ENCODE measurements around the gene STOM. TPM values are rescaled to one million over a fixed set of nuclear protein-coding genes. Genes with fewer than 3 reads are reported as not detected.

STOM gene
- total RNA-seq, 4 donors from 2014 or later = 78.2 to 195 (median 111) TPM

GRCh38 chr9:121395558-121395957 lies 25.5 kb upstream of the STOM start:
- no peak for DNase-seq
- H3K36me3 ChIP-seq = no peaks in the 10 kb centered on the region
- TF ChIP-seq POLR2A (IDR thresholded peaks at IDR 0.05) = no peak
- no peak for TF ChIP-seq POLR2AphosphoS5 (IDR thresholded peaks at IDR 0.05)
- no peak for TF ChIP-seq EP300 (IDR thresholded peaks at IDR 0.05; ENCODE audit: low read depth)
- TF ChIP-seq, protein P1, sequence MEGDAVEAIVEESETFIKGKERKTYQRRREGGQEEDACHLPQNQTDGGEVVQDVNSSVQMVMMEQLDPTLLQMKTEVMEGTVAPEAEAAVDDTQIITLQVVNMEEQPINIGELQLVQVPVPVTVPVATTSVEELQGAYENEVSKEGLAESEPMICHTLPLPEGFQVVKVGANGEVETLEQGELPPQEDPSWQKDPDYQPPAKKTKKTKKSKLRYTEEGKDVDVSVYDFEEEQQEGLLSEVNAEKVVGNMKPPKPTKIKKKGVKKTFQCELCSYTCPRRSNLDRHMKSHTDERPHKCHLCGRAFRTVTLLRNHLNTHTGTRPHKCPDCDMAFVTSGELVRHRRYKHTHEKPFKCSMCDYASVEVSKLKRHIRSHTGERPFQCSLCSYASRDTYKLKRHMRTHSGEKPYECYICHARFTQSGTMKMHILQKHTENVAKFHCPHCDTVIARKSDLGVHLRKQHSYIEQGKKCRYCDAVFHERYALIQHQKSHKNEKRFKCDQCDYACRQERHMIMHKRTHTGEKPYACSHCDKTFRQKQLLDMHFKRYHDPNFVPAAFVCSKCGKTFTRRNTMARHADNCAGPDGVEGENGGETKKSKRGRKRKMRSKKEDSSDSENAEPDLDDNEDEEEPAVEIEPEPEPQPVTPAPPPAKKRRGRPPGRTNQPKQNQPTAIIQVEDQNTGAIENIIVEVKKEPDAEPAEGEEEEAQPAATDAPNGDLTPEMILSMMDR (IDR thresholded peaks at IDR 0.05) = no peak
- intact Hi-C loops (cut with DNase I; ENCODE audit: low total_unique reads) = loop anchor here (5.0 kb wide), 1 partner anchor 178 kb away; no protein-coding TSS in a partner anchor
- no peak overlapping the region for H3K27ac ChIP-seq
- peaks cover 0 to 10% (median 4%) of the 10 kb centered on the region in 4 donors for H3K4me1 ChIP-seq
- in situ Hi-C loops (cut with MboI; ENCODE audit: low pct_ligation_motif_present in 1 of 4, low pct_unique_long_range_greater_than_20kb in 1 of 4, low sequenced_read_pairs in 3 of 4) = loop anchor here (5.0 to 10.0 kb wide), 4 partner anchors 73 to 181 kb away; no protein-coding TSS in a partner anchor
- H3K27me3 ChIP-seq = no peaks in the 10 kb centered on the region
- H3K9me3 ChIP-seq = no peaks in the 10 kb centered on the region
- no peak overlapping the region for H3K4me3 ChIP-seq

DNA sequence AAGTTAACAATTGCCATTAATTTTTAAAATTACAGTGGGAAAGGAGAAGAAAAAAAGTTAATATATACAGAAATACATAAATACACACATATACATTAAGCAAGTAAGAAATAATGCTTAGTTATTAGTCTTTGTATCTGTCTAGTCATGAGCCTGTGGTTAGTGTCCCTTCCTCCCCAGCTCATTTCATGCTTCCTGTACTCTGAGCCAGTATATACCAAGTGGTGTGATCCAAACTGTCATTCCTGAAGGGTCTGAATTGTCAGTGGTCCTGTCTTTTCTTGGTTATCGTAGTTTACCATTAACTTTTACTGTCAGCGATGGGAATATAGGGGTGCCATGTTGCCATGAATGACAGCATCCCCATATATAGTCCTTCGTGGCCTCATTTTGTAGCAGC lies 24.2 kb upstream of the STOM start:
- Histone ChIP-seq H3K36me3 (no peaks in the 10 kb centered on the region), H3K9me3 (no peaks in the 10 kb centered on the region), H3K4me1 (peaks cover 0 to 10% (median 4%) of the 10 kb centered on the region in 4 donors), H3K27ac (no peak overlapping the region), H3K4me3 (no peak overlapping the region), H3K27me3 (no peaks in the 10 kb centered on the region)
- 91 to 100% methylated on average over 2 to 3 of the region's 3 CpGs for WGBS, 2 donors (ENCODE audit: low coverage in 1 of 2)
- in situ Hi-C loops (cut with MboI; ENCODE audit: low pct_ligation_motif_present in 1 of 4, low pct_unique_long_range_greater_than_20kb in 1 of 4, low sequenced_read_pairs in 3 of 4) (loop anchor here in 3 of 4 donors (10.0 kb wide), 1 partner anchor 179 kb away; no protein-coding TSS in a partner anchor), intact Hi-C loops (cut with DNase I; ENCODE audit: low total_unique reads) (no loop called here)
- TF ChIP-seq EP300 (IDR thresholded peaks at IDR 0.05; ENCODE audit: low read depth) = no peak
- TF ChIP-seq POLR2A (IDR thresholded peaks at IDR 0.05) = no peak
- no peak for TF ChIP-seq POLR2AphosphoS5 (IDR thresholded peaks at IDR 0.05)
- TF ChIP-seq, protein P1 (IDR thresholded peaks at IDR 0.05) = no peak
- no peak for DNase-seq

GRCh38 chr9:121393318-121393717 lies 23.3 kb upstream of the STOM start:
- Histone ChIP-seq H3K9me3 (no peaks in the 10 kb centered on the region), H3K4me1 (peaks cover 0 to 10% (median 4%) of the 10 kb centered on the region in 4 donors), H3K4me3 (no peak overlapping the region), H3K36me3 (no peaks in the 10 kb centered on the region), H3K27me3 (no peaks in the 10 kb centered on the region), H3K27ac (no peak overlapping the region)
- 40 to 48% methylated on average over 2 of the region's 2 CpGs for WGBS, 2 donors (ENCODE audit: low coverage in 1 of 2)
- in situ Hi-C loops (cut with MboI; ENCODE audit: low pct_ligation_motif_present in 1 of 4, low pct_unique_long_range_greater_than_20kb in 1 of 4, low sequenced_read_pairs in 3 of 4) (loop anchor here in 3 of 4 donors (10.0 kb wide), 1 partner anchor 179 kb away; no protein-coding TSS in a partner anchor), intact Hi-C loops (cut with DNase I; ENCODE audit: low total_unique reads) (no loop called here)
- TF ChIP-seq EP300 (IDR thresholded peaks at IDR 0.05; ENCODE audit: low read depth) = no peak
- no peak for TF ChIP-seq POLR2A (IDR thresholded peaks at IDR 0.05)
- no peak for TF ChIP-seq POLR2AphosphoS5 (IDR thresholded peaks at IDR 0.05)
- DNase-seq = no peak

DNA sequence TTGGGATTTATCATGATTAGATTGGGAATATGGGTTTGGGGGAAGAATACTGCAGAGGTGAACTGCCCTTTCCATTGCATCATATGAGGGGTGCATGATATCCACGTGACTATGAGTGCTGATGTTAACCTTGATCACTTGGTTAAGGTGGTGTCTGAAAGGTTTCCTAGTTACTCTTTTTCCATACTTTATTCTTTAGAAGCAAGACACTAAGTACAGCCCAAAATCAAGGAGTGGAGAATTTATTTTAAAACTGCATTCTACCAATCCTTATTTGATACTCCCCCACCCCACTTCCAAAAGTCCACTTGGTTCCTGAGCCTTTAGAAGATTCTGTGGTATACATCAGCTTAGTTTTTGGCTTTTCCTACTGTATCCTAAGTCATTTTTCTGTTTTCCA lies 20.3 kb upstream of the STOM start:
- H3K4me3 ChIP-seq = no peak overlapping the region
- peaks cover 0 to 10% (median 4%) of the 10 kb centered on the region in 4 donors for H3K4me1 ChIP-seq
- no peaks in the 10 kb centered on the region for H3K36me3 ChIP-seq
- no peaks in the 10 kb centered on the region for H3K9me3 ChIP-seq
- no peak overlapping the region for H3K27ac ChIP-seq
- in situ Hi-C loops (cut with MboI; ENCODE audit: low pct_ligation_motif_present in 1 of 4, low pct_unique_long_range_greater_than_20kb in 1 of 4, low sequenced_read_pairs in 3 of 4) = loop anchor here in 3 of 4 donors (10.0 kb wide), 1 partner anchor 176 kb away; no protein-coding TSS in a partner anchor
- 57 to 88% methylated on average over 1 of the region's 1 CpG for WGBS, 2 donors (ENCODE audit: low coverage in 1 of 2)
- no peak for TF ChIP-seq EP300 (IDR thresholded peaks at IDR 0.05; ENCODE audit: low read depth)
- TF ChIP-seq POLR2A (IDR thresholded peaks at IDR 0.05) = no peak
- TF ChIP-seq POLR2AphosphoS5 (IDR thresholded peaks at IDR 0.05) = no peak
- TF ChIP-seq, protein P1 (IDR thresholded peaks at IDR 0.05) = no peak
- H3K27me3 ChIP-seq = no peaks in the 10 kb centered on the region
- intact Hi-C loops (cut with DNase I; ENCODE audit: low total_unique reads) = no loop called here
- DNase-seq = no peak
